ENCODE measurements around the gene ADGRB2. TPM values are rescaled to one million over a fixed set of nuclear protein-coding genes. Genes with fewer than 3 reads are reported as not detected.

The ADGRB2 gene
- total RNA-seq, 4 donors from 2014 or later = 2.2 to 4.6 (median 3.3) TPM

GRCh38 chr1:31693231-31693630 is 70.9 kb downstream of the ADGRB2 start:
- TF ChIP-seq, protein P1, sequence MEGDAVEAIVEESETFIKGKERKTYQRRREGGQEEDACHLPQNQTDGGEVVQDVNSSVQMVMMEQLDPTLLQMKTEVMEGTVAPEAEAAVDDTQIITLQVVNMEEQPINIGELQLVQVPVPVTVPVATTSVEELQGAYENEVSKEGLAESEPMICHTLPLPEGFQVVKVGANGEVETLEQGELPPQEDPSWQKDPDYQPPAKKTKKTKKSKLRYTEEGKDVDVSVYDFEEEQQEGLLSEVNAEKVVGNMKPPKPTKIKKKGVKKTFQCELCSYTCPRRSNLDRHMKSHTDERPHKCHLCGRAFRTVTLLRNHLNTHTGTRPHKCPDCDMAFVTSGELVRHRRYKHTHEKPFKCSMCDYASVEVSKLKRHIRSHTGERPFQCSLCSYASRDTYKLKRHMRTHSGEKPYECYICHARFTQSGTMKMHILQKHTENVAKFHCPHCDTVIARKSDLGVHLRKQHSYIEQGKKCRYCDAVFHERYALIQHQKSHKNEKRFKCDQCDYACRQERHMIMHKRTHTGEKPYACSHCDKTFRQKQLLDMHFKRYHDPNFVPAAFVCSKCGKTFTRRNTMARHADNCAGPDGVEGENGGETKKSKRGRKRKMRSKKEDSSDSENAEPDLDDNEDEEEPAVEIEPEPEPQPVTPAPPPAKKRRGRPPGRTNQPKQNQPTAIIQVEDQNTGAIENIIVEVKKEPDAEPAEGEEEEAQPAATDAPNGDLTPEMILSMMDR (IDR thresholded peaks at IDR 0.05) = no peak
- TF ChIP-seq POLR2A (IDR thresholded peaks at IDR 0.05) = no peak
- intact Hi-C loops (cut with DNase I; ENCODE audit: low total_unique reads) = no loop called here
- DNase-seq (ENCODE audit: low spot score in 2 of 2) = no peak
- 81% methylated on average over 9 to 10 of the region's 10 CpGs for WGBS, 2 donors
- H3K4me3 ChIP-seq (ENCODE audit: low read depth, poor library complexity, severe bottlenecking) = no peak overlapping the region

- intact Hi-C loops (cut with DNase I; ENCODE audit: low total_unique reads) = no loop called here
- no peak overlapping the region for H3K4me3 ChIP-seq (ENCODE audit: low read depth, poor library complexity, severe bottlenecking)
- no peak for TF ChIP-seq POLR2A (IDR thresholded peaks at IDR 0.05)
- TF ChIP-seq, protein P1 (IDR thresholded peaks at IDR 0.05) = no peak
- DNase-seq (ENCODE audit: low spot score in 2 of 2) = no peak
- 89 to 93% methylated on average over 10 to 11 of the region's 11 CpGs for WGBS, 2 donors
Observed at GRCh38 chr1:31691951-31692350, 72.2 kb downstream of the ADGRB2 start.

DNA sequence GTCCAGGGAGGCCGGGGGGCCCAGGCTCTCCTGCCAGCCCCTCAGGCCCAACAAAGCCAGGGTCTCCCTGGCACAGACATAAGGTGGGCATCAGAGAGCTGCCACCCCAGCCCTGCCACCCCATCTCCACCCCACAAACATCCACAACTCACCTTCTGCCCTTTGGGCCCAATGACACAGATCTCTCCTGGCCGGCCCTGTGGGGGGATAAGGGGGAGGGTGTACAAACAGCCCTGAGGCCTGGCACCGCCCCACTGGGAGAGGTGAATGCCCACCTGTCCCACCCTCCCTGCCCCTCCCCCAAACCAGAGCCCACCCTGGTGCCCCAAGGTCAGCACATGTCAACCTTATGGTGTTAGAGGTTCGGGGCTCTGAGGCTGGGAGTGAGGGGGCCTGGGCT is 72.7 kb downstream of the ADGRB2 start:
- no peak overlapping the region for H3K4me3 ChIP-seq (ENCODE audit: low read depth, poor library complexity, severe bottlenecking)
- TF ChIP-seq, protein P1 (IDR thresholded peaks at IDR 0.05) = no peak
- TF ChIP-seq POLR2A (IDR thresholded peaks at IDR 0.05) = no peak
- intact Hi-C loops (cut with DNase I; ENCODE audit: low total_unique reads) = no loop called here
- no peak for DNase-seq (ENCODE audit: low spot score in 2 of 2)
- 93% methylated on average over 2 to 4 of the region's 4 CpGs for WGBS, 2 donors

GRCh38 chr1:31690921-31691320 is 73.2 kb downstream of the ADGRB2 start:
- DNase-seq (ENCODE audit: low spot score in 2 of 2) = no peak
- no peak overlapping the region for H3K4me3 ChIP-seq (ENCODE audit: low read depth, poor library complexity, severe bottlenecking)
- TF ChIP-seq, protein P1 (IDR thresholded peaks at IDR 0.05) = no peak
- no peak for TF ChIP-seq POLR2A (IDR thresholded peaks at IDR 0.05)
- intact Hi-C loops (cut with DNase I; ENCODE audit: low total_unique reads) = no loop called here
- WGBS, 2 donors = 82 to 92% methylated on average over 10 of the region's 10 CpGs

DNA sequence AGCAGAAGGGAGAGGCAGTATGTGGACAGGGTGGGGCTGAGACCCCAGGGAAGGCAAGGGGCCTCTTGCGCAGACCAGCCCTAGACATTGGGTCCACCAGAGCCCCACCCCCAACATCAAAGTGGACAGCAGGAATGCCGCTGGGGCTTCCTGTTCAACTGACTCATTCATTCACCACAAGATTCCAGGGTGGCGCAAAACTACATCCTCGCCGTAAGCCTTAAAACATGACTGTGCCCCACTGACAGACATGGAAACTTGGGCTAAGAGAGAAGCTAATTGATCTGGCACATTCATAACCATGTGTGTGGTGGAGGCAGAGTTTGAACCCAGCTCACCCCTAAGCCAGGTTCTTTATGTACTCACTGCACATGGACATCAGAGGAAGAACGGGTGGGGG is 74.3 kb downstream of the ADGRB2 start:
- H3K4me3 ChIP-seq (ENCODE audit: low read depth, poor library complexity, severe bottlenecking) = no peak overlapping the region
- intact Hi-C loops (cut with DNase I; ENCODE audit: low total_unique reads) = no loop called here
- 85 to 92% methylated on average over 5 to 6 of the region's 6 CpGs for WGBS, 2 donors
- no peak for DNase-seq (ENCODE audit: low spot score in 2 of 2)
- TF ChIP-seq, protein P1 (IDR thresholded peaks at IDR 0.05) = no peak
- TF ChIP-seq POLR2A (IDR thresholded peaks at IDR 0.05) = no peak

GRCh38 chr1:31689379-31689778 is 74.8 kb downstream of the ADGRB2 start:
- TF ChIP-seq, protein P1 (IDR thresholded peaks at IDR 0.05) = no peak
- no peak for TF ChIP-seq POLR2A (IDR thresholded peaks at IDR 0.05)
- WGBS, 2 donors = 70 to 76% methylated on average over 2 of the region's 2 CpGs
- H3K4me3 ChIP-seq (ENCODE audit: low read depth, poor library complexity, severe bottlenecking) = no peak overlapping the region
- DNase-seq (ENCODE audit: low spot score in 2 of 2) = no peak
- intact Hi-C loops (cut with DNase I; ENCODE audit: low total_unique reads) = no loop called here

Measured in lower leg skin (tissue), 4 donors.